PC-3 (cell line): ENCODE data around the gene GAD2. TPM values are rescaled to one million over a fixed set of nuclear protein-coding genes. Genes with fewer than 3 reads are reported as not detected.

Experiments used
- ATAC-seq: fragments of 200-7000 bp; cut with Tn5 transposase; 2 replicates; pipeline ENCODE4 v1.9.1; 2020; ENCODE audit warnings: mild to moderate bottlenecking, moderate library complexity
- BruUV-seq: library from RNA; stranded (reverse); fragments of 400-500 nt; replicated peaks from 2 replicates; lab custom pipeline; 2021; lab: Mats Ljungman, UMichigan
- CTCF ChIA-PET: fragments of 300-600 bp; sonication (Branson Sonifier 250); formaldehyde crosslinking; loops from one replicate; lab custom pipeline; 2022; ENCODE audit warnings: antibody characterized with exemption; lab: Charles Lee
- POLR2A ChIA-PET: fragments of 300-600 bp; sonication (Branson Sonifier 250); formaldehyde crosslinking; loops from one replicate; lab custom pipeline; 2022; ENCODE audit warnings: antibody characterized with exemption; ENCODE audit not compliant: unreplicated experiment; lab: Charles Lee
- DNase-seq: peaks from one replicate; pipeline ENCODE4 v3.0.0-alpha.2; 2015
- H2AFZ ChIP-seq: fragments of 300-600 bp; sonication (generic); 2 replicates; pipeline ENCODE4 v1.6.0; 2016; ENCODE audit warnings: antibody characterized with exemption, low read length
- H3F3A ChIP-seq: fragments of 300-600 bp; sonication (generic); one replicate; pipeline ENCODE4 v1.6.0; 2017; ENCODE audit warnings: antibody characterized with exemption, low read length, control low read depth, mild to moderate bottlenecking; ENCODE audit not compliant: unreplicated experiment
- H3K27ac ChIP-seq: fragments of 300-600 bp; sonication (generic); 2 replicates; pipeline ENCODE4 v1.5.1; 2016; ENCODE audit warnings: mild to moderate bottlenecking, low read length
- H3K27me3 ChIP-seq: fragments of 300-600 bp; sonication (generic); 2 replicates; pipeline ENCODE4 v1.6.1; 2016; ENCODE audit warnings: low read length, mixed read lengths
- H3K36me3 ChIP-seq: fragments of 300-600 bp; sonication (generic); 2 replicates; pipeline ENCODE4 v1.6.1; 2016; ENCODE audit warnings: low read depth, mixed run types, low read length, mixed read lengths
- H3K4me1 ChIP-seq: fragments of 300-600 bp; sonication (generic); 2 replicates; pipeline ENCODE4 v1.5.1; 2016; ENCODE audit warnings: low read length; ENCODE audit not compliant: insufficient read depth
- H3K4me2 ChIP-seq: fragments of 300-600 bp; sonication (generic); 2 replicates; pipeline ENCODE4 v1.6.0; 2016; ENCODE audit warnings: low read length
- H3K4me3 ChIP-seq: fragments of 300-600 bp; sonication (generic); 2 replicates; pipeline ENCODE4 v1.5.1; 2016; ENCODE audit warnings: mild to moderate bottlenecking, low read length, mixed read lengths
- H3K79me2 ChIP-seq: fragments of 300-600 bp; sonication (generic); 2 replicates; pipeline ENCODE4 v1.6.1; 2017; ENCODE audit warnings: low read length, mixed read lengths
- H3K9ac ChIP-seq: fragments of 300-600 bp; sonication (generic); 2 replicates; pipeline ENCODE4 v1.6.0; 2016; ENCODE audit warnings: mild to moderate bottlenecking, low read length
- H3K9me2 ChIP-seq: fragments of 300-600 bp; sonication (generic); replicated peaks from 2 replicates; pipeline ENCODE4 v1.6.1; 2016; ENCODE audit warnings: mixed run types, low read length, mixed read lengths
- H3K9me3 ChIP-seq: fragments of 300-600 bp; sonication (generic); 2 replicates; pipeline ENCODE4 v1.6.1; 2016; ENCODE audit warnings: low read length, mixed read lengths
- H4K20me1 ChIP-seq: fragments of 300-600 bp; sonication (generic); 2 replicates; pipeline ENCODE4 v1.6.1; 2016; ENCODE audit warnings: low read length, mixed read lengths
- EZH2 ChIP-seq: fragments of 300-600 bp; sonication (generic); IDR thresholded peaks from one replicate; pipeline ENCODE4 v1.6.1; 2017; ENCODE audit warnings: antibody characterized with exemption, mild to moderate bottlenecking, low read length; ENCODE audit not compliant: unreplicated experiment
- EZH2phosphoT487 ChIP-seq: fragments of 300-600 bp; sonication (generic); IDR thresholded peaks from 2 replicates; pipeline ENCODE4 v1.6.1; 2018; ENCODE audit warnings: mild to moderate bottlenecking, antibody characterized with exemption, low read length, borderline replicate concordance
- intact Hi-C: fragments of 100-400 bp; cut with micrococcal nuclease; formaldehyde crosslinking; loops from 2 replicates; pipeline ENCODE4 v1.9.0; 2023
- total RNA-seq: library from RNA; depleted of rRNA; stranded (reverse); fragments of >200 nt; gene quantifications from 2 replicates; pipeline ENCODE4 v1.2.3, GENCODE V29; 2014
- TF ChIP-seq, protein P1 (sequence below): fragments of 300-600 bp; sonication (generic); conservative IDR thresholded peaks from 2 replicates; pipeline ENCODE4 v1.5.1; 2017; ENCODE audit warnings: antibody characterized with exemption, low read depth, mild to moderate bottlenecking, low read length

The GAD2 gene
- total RNA-seq, 1 experiment from 2014 or later = not detected

DNA sequence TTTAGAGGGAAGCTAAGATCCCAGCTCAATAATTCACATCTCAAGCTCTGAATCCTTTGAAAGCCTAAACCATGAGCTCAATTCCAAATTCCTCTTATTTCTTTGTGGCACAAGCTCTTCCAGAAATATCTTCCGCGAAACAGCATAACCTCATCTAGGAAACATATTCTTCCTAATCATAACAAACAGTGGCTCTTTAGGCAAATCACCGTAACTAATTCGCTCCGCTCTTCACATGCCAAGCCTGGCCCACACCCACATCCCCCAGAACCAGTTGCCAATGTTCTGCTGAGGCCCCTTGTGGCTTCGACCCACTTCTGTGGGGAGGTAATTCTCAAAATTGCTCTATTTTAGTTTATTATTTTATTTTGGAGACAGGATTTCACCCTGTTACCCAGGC is 19.2 kb downstream of the GAD2 start:
- no peak overlapping the region for H2AFZ ChIP-seq
- H3K4me3 ChIP-seq = no peak overlapping the region
- no peaks in the 10 kb centered on the region for H3K4me1 ChIP-seq
- BruUV-seq = no TSS peak
- DNase-seq (no peak), ATAC-seq (no peak)
- H3K4me2 ChIP-seq = no peak overlapping the region
- H3K27ac ChIP-seq = no peak overlapping the region
- no peaks in the 10 kb centered on the region for H3K36me3 ChIP-seq
- ChIA-PET POLR2A (no interaction called here), CTCF (no interaction called here)
- H3K9me3 ChIP-seq = no peaks in the 10 kb centered on the region
- no peaks in the 10 kb centered on the region for H3K79me2 ChIP-seq
- TF ChIP-seq EZH2phosphoT487 = no peak
- TF ChIP-seq, protein P1, sequence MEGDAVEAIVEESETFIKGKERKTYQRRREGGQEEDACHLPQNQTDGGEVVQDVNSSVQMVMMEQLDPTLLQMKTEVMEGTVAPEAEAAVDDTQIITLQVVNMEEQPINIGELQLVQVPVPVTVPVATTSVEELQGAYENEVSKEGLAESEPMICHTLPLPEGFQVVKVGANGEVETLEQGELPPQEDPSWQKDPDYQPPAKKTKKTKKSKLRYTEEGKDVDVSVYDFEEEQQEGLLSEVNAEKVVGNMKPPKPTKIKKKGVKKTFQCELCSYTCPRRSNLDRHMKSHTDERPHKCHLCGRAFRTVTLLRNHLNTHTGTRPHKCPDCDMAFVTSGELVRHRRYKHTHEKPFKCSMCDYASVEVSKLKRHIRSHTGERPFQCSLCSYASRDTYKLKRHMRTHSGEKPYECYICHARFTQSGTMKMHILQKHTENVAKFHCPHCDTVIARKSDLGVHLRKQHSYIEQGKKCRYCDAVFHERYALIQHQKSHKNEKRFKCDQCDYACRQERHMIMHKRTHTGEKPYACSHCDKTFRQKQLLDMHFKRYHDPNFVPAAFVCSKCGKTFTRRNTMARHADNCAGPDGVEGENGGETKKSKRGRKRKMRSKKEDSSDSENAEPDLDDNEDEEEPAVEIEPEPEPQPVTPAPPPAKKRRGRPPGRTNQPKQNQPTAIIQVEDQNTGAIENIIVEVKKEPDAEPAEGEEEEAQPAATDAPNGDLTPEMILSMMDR = no peak
- no peak for TF ChIP-seq EZH2
- intact Hi-C loops = no loop called here
- no peaks in the 10 kb centered on the region for H4K20me1 ChIP-seq
- no peaks in the 10 kb centered on the region for H3F3A ChIP-seq
- no peaks in the 10 kb centered on the region for H3K9me2 ChIP-seq
- H3K27me3 ChIP-seq = peaks cover 27% of the 10 kb centered on the region
- H3K9ac ChIP-seq = no peak overlapping the region

DNA sequence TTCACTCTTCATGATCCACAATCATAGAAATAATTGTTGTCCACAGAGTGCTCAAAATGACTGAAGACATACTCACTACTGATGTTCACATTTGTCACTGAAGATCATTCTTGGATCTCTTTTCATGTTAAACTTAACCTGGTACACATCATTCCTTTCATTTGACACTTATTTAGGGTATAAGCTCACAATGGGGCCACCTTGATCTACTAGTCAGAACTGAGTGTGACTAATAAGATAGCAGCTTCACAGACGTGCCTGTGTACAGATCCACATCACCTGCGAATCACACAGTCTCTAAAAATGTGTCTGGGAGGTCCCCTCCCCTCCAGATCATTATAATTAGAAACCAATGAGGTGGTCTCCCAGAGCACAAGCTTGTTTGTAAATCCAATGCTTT is 21.8 kb downstream of the GAD2 start:
- intact Hi-C loops = no loop called here

DNA sequence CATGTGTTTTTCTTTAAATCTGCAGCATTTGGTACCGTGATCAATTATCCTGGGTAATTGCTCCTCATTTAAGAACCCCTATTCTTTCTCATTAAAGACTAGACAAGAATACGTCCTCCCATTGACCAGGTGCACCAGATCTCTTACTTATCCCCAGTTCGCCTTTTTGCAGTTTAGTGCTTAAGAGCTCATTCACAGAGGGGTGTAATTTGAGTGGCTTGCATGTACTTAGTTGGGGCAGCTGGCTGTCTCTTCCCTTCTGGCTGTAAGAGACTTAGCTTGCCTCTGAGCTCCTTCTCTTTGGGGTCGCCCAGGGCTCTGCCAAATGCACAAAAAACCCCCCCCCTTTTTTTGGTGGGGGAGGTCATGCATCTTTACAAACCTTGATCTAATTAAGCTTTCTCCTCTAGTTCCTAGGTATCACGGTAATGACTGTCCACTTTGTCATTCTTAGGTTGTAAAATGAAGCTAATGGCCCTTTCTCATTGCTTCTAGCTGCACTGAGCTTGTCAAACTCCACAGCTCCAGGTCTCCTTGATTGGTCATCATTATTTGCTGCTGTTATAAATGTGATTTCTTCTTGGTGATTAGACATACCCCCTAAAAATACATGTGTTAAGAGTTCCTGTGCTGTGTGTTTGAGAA is 26.3 kb downstream of the GAD2 start:
- no peaks in the 10 kb centered on the region for H3F3A ChIP-seq
- BruUV-seq = no TSS peak
- H3K79me2 ChIP-seq = no peaks in the 10 kb centered on the region
- no peaks in the 10 kb centered on the region for H3K9me3 ChIP-seq
- H2AFZ ChIP-seq = no peak overlapping the region
- H3K4me2 ChIP-seq = no peak overlapping the region
- ChIA-PET POLR2A (no interaction called here), CTCF (no interaction called here)
- intact Hi-C loops = no loop called here
- H3K27me3 ChIP-seq = peaks cover 10% of the 10 kb centered on the region; the same call in 1 of the 2 replicates
- no peaks in the 10 kb centered on the region for H4K20me1 ChIP-seq
- ATAC-seq (no peak), DNase-seq (no peak)
- no peaks in the 10 kb centered on the region for H3K4me1 ChIP-seq
- no peak for TF ChIP-seq EZH2phosphoT487
- TF ChIP-seq, protein P1 = no peak
- no peak for TF ChIP-seq EZH2
- no peak overlapping the region for H3K27ac ChIP-seq
- no peaks in the 10 kb centered on the region for H3K9me2 ChIP-seq
- H3K36me3 ChIP-seq = no peaks in the 10 kb centered on the region
- H3K9ac ChIP-seq = no peak overlapping the region
- H3K4me3 ChIP-seq = no peak overlapping the region

More for the DNA sequence above, 21.8 kb downstream of the GAD2 start:
- BruUV-seq = no TSS peak
- Histone ChIP-seq H3F3A (no peaks in the 10 kb centered on the region), H3K27me3 (peaks cover 24% of the 10 kb centered on the region), H3K27ac (no peak overlapping the region), H3K4me3 (no peak overlapping the region), H3K9me2 (no peaks in the 10 kb centered on the region), H3K36me3 (no peaks in the 10 kb centered on the region), H3K9ac (no peak overlapping the region), H3K79me2 (no peaks in the 10 kb centered on the region), H2AFZ (no peak overlapping the region), H3K9me3 (no peaks in the 10 kb centered on the region), H4K20me1 (no peaks in the 10 kb centered on the region), H3K4me2 (no peak overlapping the region), H3K4me1 (no peaks in the 10 kb centered on the region)
- ChIA-PET CTCF (no interaction called here), POLR2A (no interaction called here)
- TF ChIP-seq, protein P1 = no peak
- TF ChIP-seq EZH2 (no peak), EZH2phosphoT487 (no peak)
- DNase-seq (no peak), ATAC-seq (no peak)
